Gastroesophageal sphincter (tissue), 4 donors: ENCODE results near the gene IQCM. TPM values are rescaled to one million over a fixed set of nuclear protein-coding genes. Genes with fewer than 3 reads are reported as not detected.
"Not testable (repeated sequence)": the region's sequence is repeated elsewhere in the genome, so short reads cannot be mapped to it uniquely, and the experiment has no call there.

Experiments
- ATAC-seq: fragments of 150-250 bp; one replicate; pipeline ENCODE4 v1.9.1; 2016; ENCODE audit warnings: mild to moderate bottlenecking, moderate library complexity
- H3K27ac ChIP-seq, 4 donors: fragments of 200-600 bp; sonication (generic) in 3 of 4; 1 replicate in 3 of 4; 2 replicates in 1 of 4; pipeline ENCODE4 v1.5.1; 2016 to 2019
- H3K27me3 ChIP-seq: fragments of 200-600 bp; sonication (generic); one replicate; pipeline ENCODE4 v1.5.1; 2019
- H3K36me3 ChIP-seq, 2 donors: fragments of 200-600 bp; sonication (generic); one replicate each; pipeline ENCODE4 v1.5.1; 2019; ENCODE audit warnings: control low read depth in 1 of 2
- H3K4me1 ChIP-seq, 3 donors: fragments of 200-600 bp; sonication (generic); 1 replicate in 2 of 3; 2 replicates in 1 of 3; pipeline ENCODE4 v1.5.1; 2016 to 2019; ENCODE audit warnings: control low read depth in 2 of 3
- H3K4me3 ChIP-seq, 2 donors: fragments of 200-600 bp; sonication (generic); one replicate each; pipeline ENCODE4 v1.5.1; 2019; ENCODE audit warnings: mild to moderate bottlenecking in 1 of 2, moderate library complexity in 1 of 2
- H3K9me3 ChIP-seq, 3 donors: fragments of 200-600 bp; sonication (generic); one replicate each; pipeline ENCODE4 v1.5.1; 2017 to 2019; ENCODE audit warnings: control low read depth in 2 of 3
- EP300 ChIP-seq: sonication (generic); formaldehyde crosslinking; IDR thresholded peaks from one replicate; pipeline ENCODE4 v1.6.1; 2017; ENCODE audit warnings: antibody characterized with exemption, mild to moderate bottlenecking
- POLR2A ChIP-seq, 2 donors: fragments of 450-650 bp; IDR thresholded peaks; one replicate each; pipeline ENCODE4 v1.6.1; 2017; ENCODE audit warnings: antibody characterized with exemption in 2 of 2, mild to moderate bottlenecking in 2 of 2, moderate library complexity in 1 of 2
- POLR2AphosphoS5 ChIP-seq: sonication (generic); formaldehyde crosslinking; IDR thresholded peaks from one replicate; pipeline ENCODE4 v1.6.1; 2017; ENCODE audit warnings: antibody characterized with exemption
- WGBS, 2 donors: methylation state at CpG; one replicate each; pipeline ENCODE4 v1.1.5; 2018; ENCODE audit warnings: low coverage in 1 of 2; 5-methylcytosine and 5-hydroxymethylcytosine counted together
- total RNA-seq, 4 donors: library from RNA; depleted of rRNA; stranded (reverse); fragments of >200 nt; gene quantifications; one replicate each; pipeline ENCODE4 v1.1.0, GENCODE V29; 2016
- TF ChIP-seq, protein P1 (sequence below), 4 experiments: fragments of 200-600 bp in 2 of 4; fragments of 450-650 bp in 2 of 4; sonication (generic) in 1 of 4; IDR thresholded peaks; one replicate each; pipeline ENCODE4 v1.5.1; 2017 to 2019; ENCODE audit warnings: antibody characterized with exemption in 4 of 4, mild to moderate bottlenecking in 2 of 4, moderate library complexity in 2 of 4

The IQCM gene
- total RNA-seq, 4 donors from 2014 or later = not detected

DNA sequence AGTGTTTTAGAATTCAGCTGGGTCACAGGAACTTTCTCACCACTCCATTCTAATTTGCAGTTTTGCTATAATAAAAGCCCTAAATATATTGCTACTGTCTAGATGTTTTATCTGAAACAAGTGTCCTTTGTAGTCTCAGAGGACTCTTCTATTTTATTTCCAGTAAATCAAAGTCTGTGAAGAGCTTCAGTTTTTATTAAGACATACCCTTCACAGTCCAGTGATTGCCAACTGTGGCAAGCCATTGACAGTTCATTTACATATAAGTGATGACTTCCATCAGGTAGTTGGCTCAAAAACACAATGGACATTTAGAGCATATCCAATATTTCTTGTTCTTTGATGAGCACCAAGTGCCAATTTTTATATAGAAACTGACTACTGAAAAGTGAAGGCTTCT, 466.1 kb downstream of the IQCM start:
- Histone ChIP-seq H3K4me3 (no peak overlapping the region), H3K27ac (no peak overlapping the region), H3K36me3 (no peaks in the 10 kb centered on the region), H3K9me3 (peaks cover 0 to 11% (median 0%) of the 10 kb centered on the region in 3 donors), H3K4me1 (no peaks in the 10 kb centered on the region), H3K27me3 (no peaks in the 10 kb centered on the region)
- TF ChIP-seq POLR2AphosphoS5 = no peak
- ATAC-seq = no peak

DNA sequence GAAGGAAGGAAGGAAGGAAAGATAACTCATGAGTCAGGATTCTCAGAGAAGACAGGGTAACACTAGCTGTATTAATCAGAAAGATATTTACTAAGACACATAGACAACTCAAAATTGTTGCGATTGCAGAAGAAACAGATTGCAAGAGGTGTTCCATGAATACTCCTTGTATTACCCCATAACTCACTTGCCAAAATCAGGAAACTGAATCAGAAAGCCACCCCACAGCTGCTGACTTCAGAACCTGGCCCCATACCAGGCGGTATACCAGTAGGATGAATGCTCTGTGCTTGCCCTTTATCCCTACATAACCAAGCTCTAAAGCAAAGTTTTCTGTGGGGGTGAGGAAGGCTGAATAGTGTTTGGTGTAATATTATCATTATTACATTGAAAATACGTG, 468.5 kb downstream of the IQCM start:
- Histone ChIP-seq H3K9me3 (no peaks in the 10 kb centered on the region), H3K4me3 (no peak overlapping the region), H3K36me3 (no peaks in the 10 kb centered on the region), H3K27ac (no peak overlapping the region), H3K27me3 (no peaks in the 10 kb centered on the region), H3K4me1 (no peaks in the 10 kb centered on the region)
- TF ChIP-seq POLR2AphosphoS5 = no peak
- TF ChIP-seq POLR2A (IDR thresholded peaks at IDR 0.05) = no peak
- TF ChIP-seq EP300 = no peak
- TF ChIP-seq, protein P1, sequence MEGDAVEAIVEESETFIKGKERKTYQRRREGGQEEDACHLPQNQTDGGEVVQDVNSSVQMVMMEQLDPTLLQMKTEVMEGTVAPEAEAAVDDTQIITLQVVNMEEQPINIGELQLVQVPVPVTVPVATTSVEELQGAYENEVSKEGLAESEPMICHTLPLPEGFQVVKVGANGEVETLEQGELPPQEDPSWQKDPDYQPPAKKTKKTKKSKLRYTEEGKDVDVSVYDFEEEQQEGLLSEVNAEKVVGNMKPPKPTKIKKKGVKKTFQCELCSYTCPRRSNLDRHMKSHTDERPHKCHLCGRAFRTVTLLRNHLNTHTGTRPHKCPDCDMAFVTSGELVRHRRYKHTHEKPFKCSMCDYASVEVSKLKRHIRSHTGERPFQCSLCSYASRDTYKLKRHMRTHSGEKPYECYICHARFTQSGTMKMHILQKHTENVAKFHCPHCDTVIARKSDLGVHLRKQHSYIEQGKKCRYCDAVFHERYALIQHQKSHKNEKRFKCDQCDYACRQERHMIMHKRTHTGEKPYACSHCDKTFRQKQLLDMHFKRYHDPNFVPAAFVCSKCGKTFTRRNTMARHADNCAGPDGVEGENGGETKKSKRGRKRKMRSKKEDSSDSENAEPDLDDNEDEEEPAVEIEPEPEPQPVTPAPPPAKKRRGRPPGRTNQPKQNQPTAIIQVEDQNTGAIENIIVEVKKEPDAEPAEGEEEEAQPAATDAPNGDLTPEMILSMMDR (IDR thresholded peaks at IDR 0.05) = no peak
- whole genome bisulfite sequencing, 2 donors = 68 to 88% methylated on average over 3 of the region's 3 CpGs
- no peak for ATAC-seq

DNA sequence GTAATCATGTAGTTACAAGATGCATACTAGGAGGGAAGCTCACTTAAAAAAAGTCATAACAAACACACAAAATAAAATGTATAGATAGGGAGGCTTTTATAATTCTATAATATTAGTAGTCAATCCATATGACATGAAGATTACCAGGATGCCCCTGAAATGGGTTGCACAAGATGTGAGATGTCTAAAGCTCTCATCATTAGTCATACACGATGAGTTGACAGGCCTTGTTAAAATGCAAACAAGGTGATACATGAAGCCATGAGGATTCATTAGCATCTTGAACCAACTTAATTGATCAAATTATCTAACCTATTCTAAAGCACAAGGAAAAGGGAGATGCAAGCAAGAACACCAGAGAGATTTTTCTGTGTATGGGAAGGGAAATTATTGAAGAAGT, 470.2 kb downstream of the IQCM start:
- no peak for ATAC-seq
- 88 to 100% methylated on average over 1 of the region's 1 CpG for WGBS, 2 donors

DNA sequence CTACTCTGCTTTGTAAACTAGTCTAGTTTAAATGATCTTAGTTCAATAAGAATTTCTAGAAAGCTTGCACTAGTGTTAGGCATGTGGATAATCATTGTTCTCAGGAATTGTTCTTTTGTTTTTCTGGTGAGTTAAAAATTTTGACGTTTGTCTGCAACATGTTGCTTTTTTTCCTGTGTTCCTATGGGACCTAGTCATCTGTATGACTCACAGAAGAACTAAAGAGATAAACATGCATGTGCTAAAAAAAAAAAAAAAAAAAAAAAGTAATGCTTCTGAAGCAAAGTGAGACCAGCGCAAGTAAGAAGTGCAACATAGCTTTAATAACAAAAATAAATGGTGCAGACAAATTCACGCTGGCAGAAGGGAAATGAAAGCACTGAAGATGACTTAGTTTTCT, 471.2 kb downstream of the IQCM start:
- no peaks in the 10 kb centered on the region for H3K27me3 ChIP-seq
- WGBS, 2 donors = 67 to 92% methylated on average over 2 to 3 of the region's 3 CpGs
- no peak for ATAC-seq
- H3K36me3 ChIP-seq = no peaks in the 10 kb centered on the region
- H3K4me3 ChIP-seq = no peak overlapping the region
- no peaks in the 10 kb centered on the region for H3K4me1 ChIP-seq
- TF ChIP-seq POLR2A (IDR thresholded peaks at IDR 0.05) (no peak), POLR2AphosphoS5 (no peak), EP300 (no peak)
- TF ChIP-seq, protein P1 (IDR thresholded peaks at IDR 0.05) = no peak
- H3K27ac ChIP-seq = no peak overlapping the region
- H3K9me3 ChIP-seq = no peaks in the 10 kb centered on the region

More for the DNA sequence above, 470.2 kb downstream of the IQCM start:
- no peak overlapping the region for H3K27ac ChIP-seq
- H3K4me1 ChIP-seq = no peaks in the 10 kb centered on the region
- H3K9me3 ChIP-seq = no peaks in the 10 kb centered on the region
- TF ChIP-seq EP300 (no peak), POLR2AphosphoS5 (no peak), POLR2A (IDR thresholded peaks at IDR 0.05) (no peak)
- TF ChIP-seq, protein P1 (IDR thresholded peaks at IDR 0.05) = no peak
- H3K4me3 ChIP-seq = no peak overlapping the region
- H3K36me3 ChIP-seq = no peaks in the 10 kb centered on the region
- H3K27me3 ChIP-seq = no peaks in the 10 kb centered on the region

DNA sequence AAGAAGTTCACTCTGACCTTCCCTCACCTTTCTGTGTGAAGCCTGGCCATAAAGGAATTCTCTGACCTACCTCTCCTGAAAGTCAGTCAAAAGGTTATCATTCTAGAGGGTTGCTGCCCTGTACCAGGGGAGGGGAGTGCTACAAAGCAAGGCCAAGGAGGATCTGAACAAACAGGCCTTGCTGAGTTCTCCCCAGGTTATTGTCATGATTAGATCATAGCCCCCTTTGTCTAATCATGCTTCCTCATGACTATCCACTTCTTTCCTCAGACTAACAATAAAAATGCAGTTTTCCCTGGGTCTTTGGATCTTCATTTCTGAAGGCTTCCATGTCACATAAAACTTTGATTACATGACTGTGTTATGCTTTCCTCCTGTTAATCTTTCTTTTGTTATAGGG, 472.0 kb downstream of the IQCM start:
- no peak overlapping the region for H3K27ac ChIP-seq
- no peaks in the 10 kb centered on the region for H3K36me3 ChIP-seq
- H3K9me3 ChIP-seq = peaks cover 0 to 5% (median 0%) of the 10 kb centered on the region in 3 donors
- ATAC-seq = no peak
- no peaks in the 10 kb centered on the region for H3K27me3 ChIP-seq
- TF ChIP-seq POLR2A (IDR thresholded peaks at IDR 0.05) (no peak), EP300 (no peak), POLR2AphosphoS5 (no peak)
- TF ChIP-seq, protein P1 (IDR thresholded peaks at IDR 0.05) = no peak
- no peaks in the 10 kb centered on the region for H3K4me1 ChIP-seq
- no peak overlapping the region for H3K4me3 ChIP-seq

DNA sequence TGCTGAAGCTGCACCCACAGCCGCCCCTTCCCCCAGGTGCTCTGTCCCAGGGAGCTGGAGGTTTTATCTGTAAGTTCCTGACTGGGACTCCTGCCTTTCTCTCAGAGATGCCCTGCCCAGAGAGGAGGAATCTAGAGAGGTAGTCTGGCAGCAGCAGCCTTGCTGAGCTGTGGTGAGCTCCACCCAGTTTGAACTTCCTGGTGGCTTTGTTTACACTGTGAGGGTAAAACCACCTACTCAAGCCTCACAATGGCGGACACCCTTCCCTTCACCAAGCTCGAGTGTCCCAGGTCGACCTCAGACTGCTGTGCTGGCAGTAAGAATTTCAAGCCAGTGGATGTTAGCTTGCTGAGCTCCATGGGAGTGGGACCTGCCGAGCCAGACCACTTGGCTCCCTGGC, 474.5 kb downstream of the IQCM start:
- H3K36me3 ChIP-seq, H3K27ac ChIP-seq, H3K9me3 ChIP-seq, H3K27me3 ChIP-seq, H3K4me3 ChIP-seq, ATAC-seq, H3K4me1 ChIP-seq: not testable (repeated sequence)
- WGBS, 2 donors = 100% methylated on average over 1 of the region's 5 CpGs; no CpG with 5 or more reads in 1 of the 2 donors
